ENCODE data around the gene CHST11. TPM values are rescaled to one million over a fixed set of nuclear protein-coding genes. Genes with fewer than 3 reads are reported as not detected.

CHST11 gene
- total and polyA plus RNA-seq, 4 donors, result 15.0 to 25.5 (median 18.8) TPM

- peak in 1 of 6 donors; percentile 66 for DNase-seq (ENCODE audit: low read depth in 4 of 6, low spot score in 6 of 6)
- WGBS (ENCODE audit: insufficient coverage), result 66% methylated on average over 6 of the region's 6 CpGs
- H3K27me3 ChIP-seq (ENCODE audit: control insufficient read depth, insufficient read depth, low read length), result no peaks in the 10 kb centered on the region
- H3K36me3 ChIP-seq (ENCODE audit: control insufficient read depth, insufficient read depth, low read length), result peaks cover 2% of the 10 kb centered on the region
- H3K4me1 ChIP-seq (ENCODE audit: control insufficient read depth, insufficient read depth, low read length), result peaks cover 50% of the 10 kb centered on the region
- H3K27ac ChIP-seq (ENCODE audit: low read depth, low read length), result no peak overlapping the region
- H3K9me3 ChIP-seq (ENCODE audit: control insufficient read depth, insufficient read depth, low read length), result no peaks in the 10 kb centered on the region
- H3K4me3 ChIP-seq (ENCODE audit: low read depth, low read length), result no peak overlapping the region
Measured at GRCh38 chr12:104736307-104736706, 279.6 kb downstream of the CHST11 start.

- H3K9me3 ChIP-seq (ENCODE audit: control insufficient read depth, insufficient read depth, low read length), result no peaks in the 10 kb centered on the region
- no peaks in the 10 kb centered on the region for H3K36me3 ChIP-seq (ENCODE audit: control insufficient read depth, insufficient read depth, low read length)
- H3K4me1 ChIP-seq (ENCODE audit: control insufficient read depth, insufficient read depth, low read length), result peaks cover 56% of the 10 kb centered on the region
- no peak for DNase-seq (ENCODE audit: low read depth in 4 of 6, low spot score in 6 of 6)
- no peaks in the 10 kb centered on the region for H3K27me3 ChIP-seq (ENCODE audit: control insufficient read depth, insufficient read depth, low read length)
- 84% methylated on average over 7 of the region's 7 CpGs for WGBS (ENCODE audit: insufficient coverage)
- peak overlapping the region; percentile 61 for H3K27ac ChIP-seq (ENCODE audit: low read depth, low read length)
- no peak overlapping the region for H3K4me3 ChIP-seq (ENCODE audit: low read depth, low read length)
Measured at GRCh38 chr12:104737113-104737512, 280.4 kb downstream of the CHST11 start.

GRCh38 chr12:104737791-104738301 lies 281.1 kb downstream of the CHST11 start:
- H3K9me3 ChIP-seq (ENCODE audit: control insufficient read depth, insufficient read depth, low read length), result no peaks in the 10 kb centered on the region
- H3K36me3 ChIP-seq (ENCODE audit: control insufficient read depth, insufficient read depth, low read length), result no peaks in the 10 kb centered on the region
- H3K27ac ChIP-seq (ENCODE audit: low read depth, low read length), result peak overlapping the region; percentile 61
- WGBS (ENCODE audit: insufficient coverage), result 27% methylated on average over 12 of the region's 13 CpGs
- peak in 2 of 6 donors; percentile 55 to 65 for DNase-seq (ENCODE audit: low read depth in 4 of 6, low spot score in 6 of 6)
- no peak overlapping the region for H3K4me3 ChIP-seq (ENCODE audit: low read depth, low read length)
- no peaks in the 10 kb centered on the region for H3K27me3 ChIP-seq (ENCODE audit: control insufficient read depth, insufficient read depth, low read length)
- peaks cover 63% of the 10 kb centered on the region for H3K4me1 ChIP-seq (ENCODE audit: control insufficient read depth, insufficient read depth, low read length)

GRCh38 chr12:104738331-104738730 lies 281.6 kb downstream of the CHST11 start:
- WGBS (ENCODE audit: insufficient coverage), result 50% methylated on average over 5 of the region's 8 CpGs
- Histone ChIP-seq H3K9me3 (ENCODE audit: control insufficient read depth, insufficient read depth, low read length) (no peaks in the 10 kb centered on the region), H3K27ac (ENCODE audit: low read depth, low read length) (peak overlapping the region; percentile 61), H3K36me3 (ENCODE audit: control insufficient read depth, insufficient read depth, low read length) (no peaks in the 10 kb centered on the region), H3K27me3 (ENCODE audit: control insufficient read depth, insufficient read depth, low read length) (no peaks in the 10 kb centered on the region), H3K4me1 (ENCODE audit: control insufficient read depth, insufficient read depth, low read length) (peaks cover 68% of the 10 kb centered on the region), H3K4me3 (ENCODE audit: low read depth, low read length) (no peak overlapping the region)
- no peak for DNase-seq (ENCODE audit: low read depth in 4 of 6, low spot score in 6 of 6)

GRCh38 chr12:104738776-104739642 lies 282.3 kb downstream of the CHST11 start:
- peaks cover 65% of the 10 kb centered on the region for H3K4me1 ChIP-seq (ENCODE audit: control insufficient read depth, insufficient read depth, low read length)
- H3K27ac ChIP-seq (ENCODE audit: low read depth, low read length), result no peak overlapping the region
- no peaks in the 10 kb centered on the region for H3K27me3 ChIP-seq (ENCODE audit: control insufficient read depth, insufficient read depth, low read length)
- no peaks in the 10 kb centered on the region for H3K9me3 ChIP-seq (ENCODE audit: control insufficient read depth, insufficient read depth, low read length)
- no peak for DNase-seq (ENCODE audit: low read depth in 4 of 6, low spot score in 6 of 6)
- WGBS (ENCODE audit: insufficient coverage), result 87% methylated on average over 8 of the region's 14 CpGs
- H3K4me3 ChIP-seq (ENCODE audit: low read depth, low read length), result no peak overlapping the region
- no peaks in the 10 kb centered on the region for H3K36me3 ChIP-seq (ENCODE audit: control insufficient read depth, insufficient read depth, low read length)

GRCh38 chr12:104740668-104741067 lies 283.9 kb downstream of the CHST11 start:
- H3K27ac ChIP-seq (ENCODE audit: low read depth, low read length), result no peak overlapping the region

GRCh38 chr12:104741077-104741476 lies 284.3 kb downstream of the CHST11 start:
- Histone ChIP-seq H3K27me3 (ENCODE audit: control insufficient read depth, insufficient read depth, low read length) (no peaks in the 10 kb centered on the region), H3K4me3 (ENCODE audit: low read depth, low read length) (no peak overlapping the region), H3K27ac (ENCODE audit: low read depth, low read length) (no peak overlapping the region), H3K9me3 (ENCODE audit: control insufficient read depth, insufficient read depth, low read length) (no peaks in the 10 kb centered on the region), H3K4me1 (ENCODE audit: control insufficient read depth, insufficient read depth, low read length) (peaks cover 52% of the 10 kb centered on the region), H3K36me3 (ENCODE audit: control insufficient read depth, insufficient read depth, low read length) (no peaks in the 10 kb centered on the region)
- 88% methylated on average over 4 of the region's 5 CpGs for WGBS (ENCODE audit: insufficient coverage)
- no peak for DNase-seq (ENCODE audit: low read depth in 4 of 6, low spot score in 6 of 6)

More at GRCh38 chr12:104740668-104741067, 283.9 kb downstream of the CHST11 start:
- Histone ChIP-seq H3K4me3 (ENCODE audit: low read depth, low read length) (no peak overlapping the region), H3K27me3 (ENCODE audit: control insufficient read depth, insufficient read depth, low read length) (no peaks in the 10 kb centered on the region), H3K9me3 (ENCODE audit: control insufficient read depth, insufficient read depth, low read length) (no peaks in the 10 kb centered on the region), H3K4me1 (ENCODE audit: control insufficient read depth, insufficient read depth, low read length) (peaks cover 55% of the 10 kb centered on the region), H3K36me3 (ENCODE audit: control insufficient read depth, insufficient read depth, low read length) (no peaks in the 10 kb centered on the region)
- no peak for DNase-seq (ENCODE audit: low read depth in 4 of 6, low spot score in 6 of 6)
- WGBS (ENCODE audit: insufficient coverage), result 67% methylated on average over 3 of the region's 6 CpGs

- peak in 2 of 6 donors; percentile 71 to 79 for DNase-seq (ENCODE audit: low read depth in 4 of 6, low spot score in 6 of 6)
- H3K36me3 ChIP-seq (ENCODE audit: control insufficient read depth, insufficient read depth, low read length), result no peaks in the 10 kb centered on the region
- H3K27ac ChIP-seq (ENCODE audit: low read depth, low read length), result peak overlapping the region; percentile 54
- peaks cover 47% of the 10 kb centered on the region for H3K4me1 ChIP-seq (ENCODE audit: control insufficient read depth, insufficient read depth, low read length)
- H3K4me3 ChIP-seq (ENCODE audit: low read depth, low read length), result no peak overlapping the region
- no peaks in the 10 kb centered on the region for H3K27me3 ChIP-seq (ENCODE audit: control insufficient read depth, insufficient read depth, low read length)
- no peaks in the 10 kb centered on the region for H3K9me3 ChIP-seq (ENCODE audit: control insufficient read depth, insufficient read depth, low read length)
- 74% methylated on average over 13 of the region's 15 CpGs for WGBS (ENCODE audit: insufficient coverage)
Measured at GRCh38 chr12:104741497-104742367, 285.0 kb downstream of the CHST11 start.

- no peaks in the 10 kb centered on the region for H3K9me3 ChIP-seq (ENCODE audit: control insufficient read depth, insufficient read depth, low read length)
- H3K36me3 ChIP-seq (ENCODE audit: control insufficient read depth, insufficient read depth, low read length), result no peaks in the 10 kb centered on the region
- H3K27ac ChIP-seq (ENCODE audit: low read depth, low read length), result peak overlapping the region; percentile 54
- no peaks in the 10 kb centered on the region for H3K27me3 ChIP-seq (ENCODE audit: control insufficient read depth, insufficient read depth, low read length)
- DNase-seq (ENCODE audit: low read depth in 4 of 6, low spot score in 6 of 6), result peak in 5 of 6 donors; percentile 66 to 96 (median 75)
- H3K4me1 ChIP-seq (ENCODE audit: control insufficient read depth, insufficient read depth, low read length), result peaks cover 43% of the 10 kb centered on the region
- no peak overlapping the region for H3K4me3 ChIP-seq (ENCODE audit: low read depth, low read length)
- 22% methylated on average over 11 of the region's 16 CpGs for WGBS (ENCODE audit: insufficient coverage)
Measured at GRCh38 chr12:104742551-104743201, 285.9 kb downstream of the CHST11 start.

All from spinal cord (tissue), 10 donors.